SK-N-SH (cell line): ENCODE measurements around the gene SANBR. TPM values are rescaled to one million over a fixed set of nuclear protein-coding genes. Genes with fewer than 3 reads are reported as not detected.

ENCODE experiments used
- CTCF ChIA-PET: fragments of 300-600, 350-600 bp; formaldehyde crosslinking; extraction: SDS; loops from one replicate; lab custom pipeline; 2021; lab: Yijun Ruan, JAX
- POLR2A ChIA-PET: fragments of 350-600 bp; sonication (Branson Sonifier 250); formaldehyde crosslinking; extraction: SDS; loops from one replicate; lab custom pipeline; 2020; ENCODE audit warnings: antibody characterized with exemption, inconsistent platforms; lab: Yijun Ruan, JAX
- DNase-seq: peaks from one replicate; pipeline ENCODE4 v3.0.0; 2012
- H2AFZ ChIP-seq: fragments of 200-600 bp; sonication (generic); 2 replicates; pipeline ENCODE4 v1.8.1; 2016; ENCODE audit warnings: antibody characterized with exemption, mild to moderate bottlenecking, low read depth
- H3F3A ChIP-seq: fragments of 200-600 bp; sonication (generic); replicated peaks from 2 replicates; pipeline ENCODE3; 2016; ENCODE audit warnings: antibody characterized with exemption, mild to moderate bottlenecking; ENCODE audit not compliant: insufficient read depth
- H3K27ac ChIP-seq, 2 experiments: fragments of 200-500 bp in 1 of 2; fragments of 200-600 bp in 1 of 2; sonication (Bioruptor generic) in 1 of 2; sonication (generic), shearing (Covaris generic) in 1 of 2; 2 replicates each; pipeline versions ENCODE4 v1.5.1 to v1.6.1; 2014 to 2016; ENCODE audit warnings: low read depth in 2 of 2, inconsistent platforms in 1 of 2, low read length in 1 of 2, mild to moderate bottlenecking in 1 of 2, mixed read lengths in 1 of 2
- H3K27me3 ChIP-seq: fragments of 200-600 bp; sonication (generic), shearing (Covaris generic); 2 replicates; pipeline ENCODE4 v1.6.1; 2016; ENCODE audit warnings: mixed run types; ENCODE audit not compliant: insufficient read depth
- H3K36me3 ChIP-seq, 2 experiments: fragments of 200-500 bp in 1 of 2; fragments of 200-600 bp in 1 of 2; sonication (Bioruptor generic) in 1 of 2; sonication (generic) in 1 of 2; replicated peaks in 1 of 2; 2 replicates each; pipeline versions ENCODE3 to v1.5.1; 2014 to 2016; ENCODE audit warnings: low read length in 1 of 2, mild to moderate bottlenecking in 1 of 2; ENCODE audit not compliant: insufficient read depth in 2 of 2, control insufficient read depth in 1 of 2
- H3K4me1 ChIP-seq, 2 experiments: fragments of 200-500 bp in 1 of 2; fragments of 200-600 bp in 1 of 2; sonication (Bioruptor generic) in 1 of 2; sonication (generic), shearing (Covaris generic) in 1 of 2; 2 replicates each; pipeline versions ENCODE4 v1.5.1 to v1.6.1; 2014 to 2016; ENCODE audit warnings: low read depth in 1 of 2, low read length in 1 of 2, mixed run types in 1 of 2; ENCODE audit not compliant: insufficient read depth in 2 of 2, control insufficient read depth in 1 of 2
- H3K4me2 ChIP-seq: fragments of 200-600 bp; sonication (generic), shearing (Covaris generic); 2 replicates; pipeline ENCODE4 v1.6.1; 2017; ENCODE audit warnings: mixed run types
- H3K4me3 ChIP-seq, 2 experiments: fragments of 200-500 bp in 1 of 2; fragments of 200-600 bp in 1 of 2; sonication (Bioruptor generic) in 1 of 2; sonication (generic), shearing (Covaris generic) in 1 of 2; 2 replicates each; pipeline versions ENCODE4 v1.5.1 to v1.8.1; 2014 to 2016; ENCODE audit warnings: low read depth in 2 of 2, inconsistent platforms in 1 of 2, low read length in 1 of 2, mild to moderate bottlenecking in 1 of 2, mixed read lengths in 1 of 2, moderate library complexity in 1 of 2
- H3K79me2 ChIP-seq: fragments of 200-600 bp; sonication (generic); 2 replicates; pipeline ENCODE4 v1.8.1; 2017; ENCODE audit warnings: mild to moderate bottlenecking; ENCODE audit not compliant: insufficient read depth
- H3K9ac ChIP-seq: fragments of 200-600 bp; sonication (generic); 2 replicates; pipeline ENCODE4 v1.6.1; 2017; ENCODE audit warnings: mixed run types
- H3K9me2 ChIP-seq: fragments of 200-600 bp; sonication (generic); 2 replicates; pipeline ENCODE4 v1.6.1; 2017; ENCODE audit warnings: mixed run types
- H3K9me3 ChIP-seq: fragments of 200-600 bp; sonication (generic); 2 replicates; pipeline ENCODE4 v1.6.1; 2017; ENCODE audit warnings: mixed run types, mild to moderate bottlenecking, moderate library complexity
- H4K20me1 ChIP-seq: fragments of 200-600 bp; sonication (generic); 2 replicates; pipeline ENCODE4 v1.6.1; 2017; ENCODE audit warnings: mild to moderate bottlenecking, mixed run types; ENCODE audit not compliant: insufficient read depth
- ELF1 ChIP-seq: IDR thresholded peaks from 2 replicates; pipeline ENCODE4 v1.4.0; 2012
- EP300 ChIP-seq, 2 experiments: IDR thresholded peaks; 2 replicates each; pipeline versions ENCODE4 v1.4.0 to v1.6.1; 2012; ENCODE audit warnings: borderline replicate concordance in 1 of 2, low read depth in 1 of 2, low read length in 1 of 2
- FOSL2 ChIP-seq: IDR thresholded peaks from 2 replicates; pipeline ENCODE4 v1.4.0; 2012; ENCODE audit warnings: low read depth, mild to moderate bottlenecking, moderate library complexity, borderline replicate concordance
- MXI1 ChIP-seq: IDR thresholded peaks from 2 replicates; pipeline ENCODE4 v1.6.1; 2012; ENCODE audit warnings: mild to moderate bottlenecking, low read depth, low read length, improper control_type of control experiment
- RCOR1 ChIP-seq: fragments of 150-350 bp; IDR thresholded peaks from 2 replicates; pipeline ENCODE4 v1.6.1; 2017; ENCODE audit warnings: antibody characterized with exemption, low read length
- RXRA ChIP-seq: IDR thresholded peaks from 2 replicates; pipeline ENCODE4 v1.4.0; 2012; ENCODE audit warnings: low read depth, mild to moderate bottlenecking, borderline replicate concordance
- SMC3 ChIP-seq: IDR thresholded peaks from 2 replicates; pipeline ENCODE4 v1.6.1; 2012; ENCODE audit warnings: low read depth, low read length, improper control_type of control experiment
- YY1 ChIP-seq: IDR thresholded peaks from 2 replicates; pipeline ENCODE4 v1.4.0; 2012; ENCODE audit warnings: low read depth, mild to moderate bottlenecking
- WGBS: methylation state at CpG from one replicate; pipeline ENCODE4 v1.1.6; 2017; ENCODE audit warnings: low lambda C conversion rate; 5-methylcytosine and 5-hydroxymethylcytosine counted together
- polyA plus RNA-seq, 3 experiments: library from polyadenylated mRNA; depleted of rRNA; stranded (reverse); fragments of >200 nt; gene quantifications; 2 replicates each; pipeline ENCODE4 v1.2.3, GENCODE V29; 2012
- TF ChIP-seq, protein P1 (sequence below): IDR thresholded peaks from 2 replicates; pipeline ENCODE4 v1.6.1; 2012; ENCODE audit warnings: mild to moderate bottlenecking, low read depth, low read length, moderate library complexity
- TF ChIP-seq, protein P2 (sequence below): IDR thresholded peaks from 2 replicates; pipeline ENCODE4 v1.4.0; 2012; ENCODE audit warnings: low read depth, borderline replicate concordance
- TF ChIP-seq, protein P3 (sequence below): IDR thresholded peaks from 2 replicates; pipeline ENCODE4 v1.4.0; 2012; ENCODE audit warnings: low read depth, borderline replicate concordance

SANBR gene
- polyA plus RNA-seq, 1 of the 3 experiments (the other 2 are of a cell fraction), result 4.3 TPM

DNA sequence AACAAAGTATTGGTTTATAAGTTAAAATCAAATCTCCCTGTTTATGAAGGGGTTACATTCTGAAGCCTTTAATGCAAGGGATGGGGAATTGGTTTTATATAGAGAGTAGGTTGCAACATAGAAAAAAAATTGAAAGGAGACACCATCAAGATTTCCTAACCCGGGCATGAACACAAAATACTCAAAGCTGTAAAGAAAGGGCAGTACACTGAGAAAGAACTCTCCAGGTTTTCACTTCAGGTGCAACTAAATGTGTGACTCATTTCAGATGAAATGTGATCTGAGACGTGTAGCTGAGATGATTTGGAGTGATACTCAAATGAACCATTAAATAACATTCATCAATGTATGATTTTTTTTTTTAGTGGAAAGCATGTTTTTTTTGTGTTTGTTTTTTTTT is 43.6 kb downstream of the SANBR start (continued):
- TF ChIP-seq, protein P1, sequence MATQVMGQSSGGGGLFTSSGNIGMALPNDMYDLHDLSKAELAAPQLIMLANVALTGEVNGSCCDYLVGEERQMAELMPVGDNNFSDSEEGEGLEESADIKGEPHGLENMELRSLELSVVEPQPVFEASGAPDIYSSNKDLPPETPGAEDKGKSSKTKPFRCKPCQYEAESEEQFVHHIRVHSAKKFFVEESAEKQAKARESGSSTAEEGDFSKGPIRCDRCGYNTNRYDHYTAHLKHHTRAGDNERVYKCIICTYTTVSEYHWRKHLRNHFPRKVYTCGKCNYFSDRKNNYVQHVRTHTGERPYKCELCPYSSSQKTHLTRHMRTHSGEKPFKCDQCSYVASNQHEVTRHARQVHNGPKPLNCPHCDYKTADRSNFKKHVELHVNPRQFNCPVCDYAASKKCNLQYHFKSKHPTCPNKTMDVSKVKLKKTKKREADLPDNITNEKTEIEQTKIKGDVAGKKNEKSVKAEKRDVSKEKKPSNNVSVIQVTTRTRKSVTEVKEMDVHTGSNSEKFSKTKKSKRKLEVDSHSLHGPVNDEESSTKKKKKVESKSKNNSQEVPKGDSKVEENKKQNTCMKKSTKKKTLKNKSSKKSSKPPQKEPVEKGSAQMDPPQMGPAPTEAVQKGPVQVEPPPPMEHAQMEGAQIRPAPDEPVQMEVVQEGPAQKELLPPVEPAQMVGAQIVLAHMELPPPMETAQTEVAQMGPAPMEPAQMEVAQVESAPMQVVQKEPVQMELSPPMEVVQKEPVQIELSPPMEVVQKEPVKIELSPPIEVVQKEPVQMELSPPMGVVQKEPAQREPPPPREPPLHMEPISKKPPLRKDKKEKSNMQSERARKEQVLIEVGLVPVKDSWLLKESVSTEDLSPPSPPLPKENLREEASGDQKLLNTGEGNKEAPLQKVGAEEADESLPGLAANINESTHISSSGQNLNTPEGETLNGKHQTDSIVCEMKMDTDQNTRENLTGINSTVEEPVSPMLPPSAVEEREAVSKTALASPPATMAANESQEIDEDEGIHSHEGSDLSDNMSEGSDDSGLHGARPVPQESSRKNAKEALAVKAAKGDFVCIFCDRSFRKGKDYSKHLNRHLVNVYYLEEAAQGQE, result no peak
- TF ChIP-seq FOSL2, result no peak
- TF ChIP-seq, all 33 proteins: peak for 0

DNA sequence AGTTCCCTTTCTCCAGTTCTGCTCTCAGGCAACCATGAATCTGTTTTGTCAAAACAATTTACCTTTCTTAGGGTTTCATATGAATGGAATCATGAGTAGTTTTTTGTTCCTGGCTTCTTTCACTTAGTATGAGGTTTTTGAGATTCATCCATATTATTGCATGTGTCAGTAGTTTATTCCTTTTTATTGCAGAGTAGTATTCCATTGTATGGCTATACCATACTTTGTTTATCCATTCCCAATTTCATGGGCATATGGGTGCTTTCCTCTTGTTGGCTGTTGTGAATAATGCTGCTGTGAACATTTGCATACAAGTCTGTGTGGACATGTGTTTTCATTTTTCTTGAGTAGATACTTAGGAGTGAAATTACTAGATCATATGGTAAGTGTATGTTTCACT is 46.0 kb downstream of the SANBR start:
- CTCF ChIA-PET, result no interaction called here
- no peaks in the 10 kb centered on the region for H3K9me2 ChIP-seq
- H3K36me3 ChIP-seq, result peaks cover 4 to 50% of the 10 kb centered on the region in 2 experiments
- no peak overlapping the region for H3K9ac ChIP-seq
- no peak overlapping the region for H3K27ac ChIP-seq
- H2AFZ ChIP-seq, result no peak overlapping the region
- TF ChIP-seq RCOR1 (no peak), MXI1 (no peak), EP300 (IDR thresholded peaks at IDR 0.05; ENCODE audit: borderline replicate concordance in 1 of 2, low read depth in 1 of 2, low read length in 1 of 2) (no peak), RXRA (no peak), ELF1 (no peak), SMC3 (no peak)
- H3K79me2 ChIP-seq, result no peaks in the 10 kb centered on the region
- H3K4me2 ChIP-seq, result no peak overlapping the region
- H3K9me3 ChIP-seq, result no peaks in the 10 kb centered on the region
- no peaks in the 10 kb centered on the region for H3K4me1 ChIP-seq
- POLR2A ChIA-PET, result no interaction called here
- H3F3A ChIP-seq, result peaks cover 11% of the 10 kb centered on the region
- no peaks in the 10 kb centered on the region for H4K20me1 ChIP-seq
- no peak overlapping the region for H3K4me3 ChIP-seq
- no peaks in the 10 kb centered on the region for H3K27me3 ChIP-seq
- DNase-seq, result no peak

DNA sequence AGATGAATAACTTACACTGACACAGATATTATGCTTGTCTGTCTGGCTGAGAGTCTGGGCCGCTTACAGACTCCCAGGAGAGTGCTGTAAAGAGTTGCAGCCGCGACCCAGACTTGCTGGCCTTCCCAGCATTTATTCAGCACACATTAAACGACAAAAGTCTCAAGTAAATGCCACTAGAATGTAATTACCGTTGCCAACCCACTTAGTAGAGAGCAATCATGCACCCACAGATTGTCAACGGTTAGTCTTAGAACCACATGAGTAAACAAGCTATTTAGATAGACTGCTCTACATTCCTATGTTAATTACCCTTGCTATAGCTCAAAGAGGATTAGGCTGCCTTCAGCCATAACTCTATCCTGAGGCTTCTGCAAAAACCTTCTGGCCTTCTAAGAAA is 48.5 kb downstream of the SANBR start:
- no peaks in the 10 kb centered on the region for H3K27me3 ChIP-seq
- H3K36me3 ChIP-seq, result peaks cover 8 to 54% of the 10 kb centered on the region in 2 experiments
- H3K9ac ChIP-seq, result no peak overlapping the region
- no peak overlapping the region for H3K4me2 ChIP-seq
- POLR2A ChIA-PET, result no interaction called here
- no peaks in the 10 kb centered on the region for H3F3A ChIP-seq
- CTCF ChIA-PET, result no interaction called here
- H3K27ac ChIP-seq, result no peak overlapping the region
- no peaks in the 10 kb centered on the region for H3K9me2 ChIP-seq
- H2AFZ ChIP-seq, result no peak overlapping the region
- whole genome bisulfite sequencing, result 94% methylated on average over 6 of the region's 6 CpGs
- H3K4me1 ChIP-seq, result no peaks in the 10 kb centered on the region
- no peak for DNase-seq
- H3K9me3 ChIP-seq, result no peaks in the 10 kb centered on the region
- no peaks in the 10 kb centered on the region for H3K79me2 ChIP-seq
- TF ChIP-seq FOSL2 (no peak), ELF1 (no peak), YY1 (no peak)
- TF ChIP-seq, protein P2, sequence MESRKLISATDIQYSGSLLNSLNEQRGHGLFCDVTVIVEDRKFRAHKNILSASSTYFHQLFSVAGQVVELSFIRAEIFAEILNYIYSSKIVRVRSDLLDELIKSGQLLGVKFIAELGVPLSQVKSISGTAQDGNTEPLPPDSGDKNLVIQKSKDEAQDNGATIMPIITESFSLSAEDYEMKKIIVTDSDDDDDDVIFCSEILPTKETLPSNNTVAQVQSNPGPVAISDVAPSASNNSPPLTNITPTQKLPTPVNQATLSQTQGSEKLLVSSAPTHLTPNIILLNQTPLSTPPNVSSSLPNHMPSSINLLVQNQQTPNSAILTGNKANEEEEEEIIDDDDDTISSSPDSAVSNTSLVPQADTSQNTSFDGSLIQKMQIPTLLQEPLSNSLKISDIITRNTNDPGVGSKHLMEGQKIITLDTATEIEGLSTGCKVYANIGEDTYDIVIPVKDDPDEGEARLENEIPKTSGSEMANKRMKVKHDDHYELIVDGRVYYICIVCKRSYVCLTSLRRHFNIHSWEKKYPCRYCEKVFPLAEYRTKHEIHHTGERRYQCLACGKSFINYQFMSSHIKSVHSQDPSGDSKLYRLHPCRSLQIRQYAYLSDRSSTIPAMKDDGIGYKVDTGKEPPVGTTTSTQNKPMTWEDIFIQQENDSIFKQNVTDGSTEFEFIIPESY, result no peak
- TF ChIP-seq, protein P3, sequence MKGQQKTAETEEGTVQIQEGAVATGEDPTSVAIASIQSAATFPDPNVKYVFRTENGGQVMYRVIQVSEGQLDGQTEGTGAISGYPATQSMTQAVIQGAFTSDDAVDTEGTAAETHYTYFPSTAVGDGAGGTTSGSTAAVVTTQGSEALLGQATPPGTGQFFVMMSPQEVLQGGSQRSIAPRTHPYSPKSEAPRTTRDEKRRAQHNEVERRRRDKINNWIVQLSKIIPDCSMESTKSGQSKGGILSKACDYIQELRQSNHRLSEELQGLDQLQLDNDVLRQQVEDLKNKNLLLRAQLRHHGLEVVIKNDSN, result no peak
- H4K20me1 ChIP-seq, result no peaks in the 10 kb centered on the region
- no peak overlapping the region for H3K4me3 ChIP-seq
